ENCODE data around the gene TXNDC12.
A peak's percentile ranks its signal among the peaks of the same experiment; 100 is the strongest.
"Not testable (repeated sequence)": the region's sequence is repeated elsewhere in the genome, so short reads cannot be mapped to it uniquely, and the experiment has no call there.

Gene TXNDC12

GRCh38 chr1:52045666-52046195 lies 9.3 kb downstream of the TXNDC12 start:
- DNase-seq, result not testable (repeated sequence)

GRCh38 chr1:52045236-52045635 lies 9.8 kb downstream of the TXNDC12 start:
- no peak for DNase-seq

GRCh38 chr1:52041551-52042185 lies 13.3 kb downstream of the TXNDC12 start:
- DNase-seq, result no peak

GRCh38 chr1:52037909-52038308 lies 17.1 kb downstream of the TXNDC12 start:
- no peak for DNase-seq

GRCh38 chr1:52037402-52037814 lies 17.6 kb downstream of the TXNDC12 start:
- peak; percentile 56 for DNase-seq

GRCh38 chr1:52034050-52034384 lies 21.0 kb downstream of the TXNDC12 start:
- DNase-seq, result no peak

GRCh38 chr1:52033190-52034049 lies 21.6 kb downstream of the TXNDC12 start, which contains the start of gene KTI12:
TSS of gene KTI12 (minus strand) at chr1:52033810. CDS start at chr1:52033761, 49 bp downstream.
- DNase-seq, result peak; percentile 95

- no peak for DNase-seq
Observed at GRCh38 chr1:52032785-52033131, 22.2 kb downstream of the TXNDC12 start.

- DNase-seq, result no peak
Observed at GRCh38 chr1:52032124-52032784, 22.7 kb downstream of the TXNDC12 start.

GRCh38 chr1:52028839-52029238 lies 26.2 kb downstream of the TXNDC12 start:
- DNase-seq, result not testable (repeated sequence)

GRCh38 chr1:52028328-52028727 lies 26.7 kb downstream of the TXNDC12 start:
- no peak for DNase-seq

- no peak for DNase-seq
Observed at GRCh38 chr1:52026278-52026677, 28.7 kb downstream of the TXNDC12 start.

- DNase-seq, result no peak
Observed at GRCh38 chr1:52022133-52022532, 32.9 kb downstream of the TXNDC12 start.

GRCh38 chr1:52008071-52008809 lies 46.8 kb downstream of the TXNDC12 start:
- no peak for DNase-seq

- DNase-seq, result no peak
Observed at GRCh38 chr1:52007215-52008002, 47.6 kb downstream of the TXNDC12 start.

- not testable (repeated sequence) for DNase-seq
Observed at GRCh38 chr1:52006081-52006553, 48.9 kb downstream of the TXNDC12 start.

GRCh38 chr1:52005548-52005947 lies 49.4 kb downstream of the TXNDC12 start:
- DNase-seq, result not testable (repeated sequence)

GRCh38 chr1:52003877-52004276 lies 51.1 kb downstream of the TXNDC12 start:
- DNase-seq, result no peak

GRCh38 chr1:52002038-52002917 lies 52.7 kb downstream of the TXNDC12 start:
- peak; percentile 93 for DNase-seq

- no peak for DNase-seq
Observed at GRCh38 chr1:51998701-51999100, 56.3 kb downstream of the TXNDC12 start.

- DNase-seq, result no peak
Observed at GRCh38 chr1:51997974-51998382, 57.0 kb downstream of the TXNDC12 start.

All from NCI-H774 (cell line).